HG02610 (cell line): ENCODE measurements around the gene KCNRG.
"Not testable (repeated sequence)": the region's sequence is repeated elsewhere in the genome, so short reads cannot be mapped to it uniquely, and the experiment has no call there.

ENCODE experiments used
- ATAC-seq: cut with Tn5 transposase; IDR thresholded peaks from one replicate; pipeline ENCODE4 v1.9.1; 2021; ENCODE audit warnings: mild to moderate bottlenecking, moderate library complexity; ENCODE audit not compliant: unreplicated experiment

Gene KCNRG

DNA sequence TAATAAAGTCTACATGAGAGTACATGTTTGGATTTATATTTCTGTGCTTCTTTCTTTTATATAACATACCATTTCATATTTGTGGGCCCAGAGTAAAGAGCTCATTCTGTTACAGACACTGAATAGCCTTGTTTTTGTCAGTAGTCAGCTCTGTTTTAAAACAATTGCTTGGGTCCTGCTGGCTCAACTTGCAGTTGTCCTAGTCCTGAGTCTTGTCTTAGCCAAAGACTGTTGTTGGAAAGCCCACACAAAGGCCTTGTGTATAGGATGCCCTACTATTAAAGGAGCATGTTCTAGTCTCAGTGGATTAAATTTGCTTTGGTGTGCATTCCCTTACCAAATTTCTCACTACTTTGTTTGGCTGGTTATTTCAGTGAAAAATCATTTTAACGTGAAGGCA lies 3.8 kb upstream of the KCNRG start:
- no peak for ATAC-seq

DNA sequence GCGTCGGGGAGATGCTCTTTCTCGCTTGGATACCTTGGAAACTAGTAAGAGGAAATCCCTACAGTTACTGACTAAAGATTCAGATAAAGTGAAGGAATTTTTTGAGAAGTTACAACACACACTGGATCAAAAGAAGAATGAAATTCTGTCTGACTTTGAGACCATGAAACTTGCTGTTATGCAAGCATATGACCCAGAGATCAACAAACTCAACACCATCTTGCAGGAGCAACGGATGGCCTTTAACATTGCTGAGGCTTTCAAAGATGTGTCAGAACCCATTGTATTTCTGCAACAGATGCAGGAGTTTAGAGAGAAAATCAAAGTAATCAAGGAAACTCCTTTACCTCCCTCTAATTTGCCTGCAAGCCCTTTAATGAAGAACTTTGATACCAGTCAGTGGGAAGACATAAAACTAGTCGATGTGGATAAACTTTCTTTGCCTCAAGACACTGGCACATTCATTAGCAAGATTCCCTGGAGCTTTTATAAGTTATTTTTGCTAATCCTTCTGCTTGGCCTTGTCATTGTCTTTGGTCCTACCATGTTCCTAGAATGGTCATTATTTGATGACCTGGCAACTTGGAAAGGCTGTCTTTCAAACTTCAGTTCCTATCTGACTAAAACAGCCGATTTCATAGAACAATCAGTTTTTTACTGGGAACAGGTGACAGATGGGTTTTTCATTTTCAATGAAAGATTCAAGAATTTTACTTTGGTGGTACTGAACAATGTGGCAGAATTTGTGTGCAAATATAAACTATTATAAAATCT lies 2.7 kb upstream of the KCNRG start:
- no peak for ATAC-seq

DNA sequence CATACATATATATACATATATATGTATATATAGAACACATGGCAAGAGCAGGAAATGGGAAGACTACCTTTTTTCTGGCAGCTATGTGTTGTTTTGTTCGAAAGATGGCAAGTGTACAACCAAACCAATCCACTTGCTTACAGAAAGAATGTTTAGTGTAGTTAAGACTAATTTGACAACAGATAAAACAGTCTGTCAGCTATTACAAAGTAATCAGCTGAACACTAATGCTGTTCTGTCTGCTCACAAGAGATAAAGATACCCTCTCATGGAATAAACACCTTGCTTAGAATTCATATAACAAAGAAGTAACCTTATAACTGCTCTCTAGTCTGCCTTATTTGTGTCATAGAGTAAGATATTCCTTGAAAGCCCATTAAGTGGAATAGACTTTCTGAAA lies 858 bp upstream of the KCNRG start:
- no peak for ATAC-seq

DNA sequence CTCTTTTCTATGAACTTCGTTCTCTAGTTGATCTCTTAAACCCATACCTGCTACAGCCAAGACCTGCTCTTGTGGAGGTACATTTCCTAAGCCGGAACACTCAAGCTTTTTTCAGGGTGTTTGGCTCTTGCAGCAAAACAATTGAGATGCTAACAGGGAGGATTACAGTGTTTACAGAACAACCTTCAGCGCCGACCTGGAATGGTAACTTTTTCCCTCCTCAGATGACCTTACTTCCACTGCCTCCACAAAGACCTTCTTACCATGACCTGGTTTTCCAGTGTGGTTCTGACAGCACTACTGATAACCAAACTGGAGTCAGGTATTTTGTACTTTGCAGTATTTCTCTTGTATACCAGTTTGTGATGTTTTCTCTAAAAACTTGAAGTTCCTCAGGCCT lies 506 bp downstream of the KCNRG start:
- no peak for ATAC-seq

- ATAC-seq = no peak
Measured at GRCh38 chr13:50016444-50016843, 1.2 kb downstream of the KCNRG start.

DNA sequence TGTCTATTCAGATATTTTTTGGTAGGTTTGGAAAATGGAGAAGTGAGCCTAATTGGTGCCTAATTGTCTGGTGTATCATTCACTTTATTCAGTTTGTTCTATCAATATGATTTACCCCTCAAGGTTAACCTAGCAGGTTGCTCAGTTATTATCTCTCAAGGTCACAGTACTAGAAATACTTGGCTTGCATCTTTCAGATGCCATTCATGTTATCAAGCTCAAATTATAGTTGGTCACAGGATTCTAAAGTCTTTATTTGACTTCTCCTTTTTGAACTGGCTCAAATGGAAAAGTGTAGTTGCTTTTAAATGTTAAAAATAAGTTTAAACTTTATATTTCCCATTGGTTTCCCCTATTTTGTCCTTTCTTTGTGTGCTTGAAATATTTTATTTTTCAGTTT lies 2.6 kb downstream of the KCNRG start:
- no peak for ATAC-seq

DNA sequence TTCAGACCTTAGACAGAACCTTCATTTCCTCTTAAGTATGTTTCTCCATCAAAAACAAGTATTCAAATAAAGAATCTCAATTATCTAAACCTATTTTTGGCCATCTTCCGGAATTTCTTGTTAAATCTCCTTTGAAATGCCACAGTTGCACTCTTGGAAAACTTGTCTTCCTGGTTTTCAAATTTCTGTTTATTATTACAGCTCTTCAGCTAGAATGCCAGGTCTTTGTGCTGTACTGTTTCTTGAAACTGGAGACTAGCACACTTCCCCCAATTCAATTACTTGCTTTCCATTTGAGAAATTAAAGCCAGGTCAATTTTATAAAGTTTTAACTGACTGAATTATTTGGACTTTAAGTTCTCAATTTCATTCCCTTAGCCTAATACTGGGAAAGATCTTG lies 10.2 kb downstream of the KCNRG start:
- ATAC-seq = no peak

GRCh38 chr13:50026788-50027473 lies 11.7 kb downstream of the KCNRG start:
- peak; percentile 100 for ATAC-seq

DNA sequence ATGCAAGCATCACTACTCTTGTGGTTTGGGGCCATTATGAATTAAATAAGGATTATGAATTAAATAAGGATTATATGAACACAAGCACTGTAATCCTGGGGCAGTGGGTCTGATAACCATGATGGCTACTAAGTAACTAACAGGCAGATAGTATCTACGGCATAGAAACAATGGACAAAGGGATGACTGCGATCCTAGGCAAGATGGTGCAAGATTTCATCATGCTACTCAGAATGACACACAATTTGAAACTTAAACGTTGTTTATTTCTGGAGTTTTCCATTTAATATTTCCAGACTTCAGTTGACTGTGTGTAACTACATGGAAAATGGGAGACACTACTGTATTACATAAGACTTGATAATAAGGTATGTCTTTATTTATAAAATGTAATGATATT lies 15.1 kb downstream of the KCNRG start:
- no peak for ATAC-seq

GRCh38 chr13:50033725-50034124 lies 18.5 kb downstream of the KCNRG start:
- ATAC-seq = no peak

DNA sequence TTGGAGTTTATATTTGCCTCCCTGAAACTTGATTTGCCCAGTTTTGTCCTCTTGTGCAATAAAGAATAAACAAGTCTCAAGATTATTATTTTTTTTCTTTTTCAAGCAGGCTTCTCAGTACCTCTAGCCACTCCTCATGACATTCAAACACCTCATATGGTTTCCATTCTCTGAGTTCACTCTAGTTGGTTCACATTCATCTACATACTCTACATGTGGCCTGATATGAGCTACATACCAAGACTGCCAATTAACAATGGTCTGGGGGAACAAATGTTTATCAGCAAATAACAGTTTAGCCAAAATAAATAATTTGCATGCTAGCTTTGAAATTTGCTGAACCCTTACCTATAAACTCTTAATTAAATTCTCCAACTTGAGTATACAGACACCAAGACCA lies 22.5 kb downstream of the KCNRG start:
- no peak for ATAC-seq

- ATAC-seq = no peak
Measured at GRCh38 chr13:50038266-50038665, 23.0 kb downstream of the KCNRG start.

DNA sequence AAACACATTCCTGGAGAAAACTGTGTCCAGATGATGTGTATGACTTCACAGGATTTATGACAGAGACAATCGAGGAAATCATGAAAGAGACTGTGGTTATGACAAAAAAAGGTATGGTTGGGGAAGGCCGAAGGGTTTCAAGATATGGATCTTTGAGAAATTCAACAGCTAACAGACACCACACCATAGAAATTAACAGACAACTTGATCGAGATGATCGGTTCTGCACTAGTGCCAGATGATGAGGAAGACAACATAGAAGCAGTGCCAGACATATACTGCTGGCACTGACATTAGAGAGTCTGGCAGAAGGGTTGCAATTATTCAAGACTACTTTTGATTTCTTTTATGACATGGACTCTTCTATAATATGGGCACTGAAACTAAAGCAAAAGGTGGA lies 37.2 kb downstream of the KCNRG start:
- no peak for ATAC-seq

- ATAC-seq = peak; percentile 61
Measured at GRCh38 chr13:50053844-50054243, 38.6 kb downstream of the KCNRG start.

DNA sequence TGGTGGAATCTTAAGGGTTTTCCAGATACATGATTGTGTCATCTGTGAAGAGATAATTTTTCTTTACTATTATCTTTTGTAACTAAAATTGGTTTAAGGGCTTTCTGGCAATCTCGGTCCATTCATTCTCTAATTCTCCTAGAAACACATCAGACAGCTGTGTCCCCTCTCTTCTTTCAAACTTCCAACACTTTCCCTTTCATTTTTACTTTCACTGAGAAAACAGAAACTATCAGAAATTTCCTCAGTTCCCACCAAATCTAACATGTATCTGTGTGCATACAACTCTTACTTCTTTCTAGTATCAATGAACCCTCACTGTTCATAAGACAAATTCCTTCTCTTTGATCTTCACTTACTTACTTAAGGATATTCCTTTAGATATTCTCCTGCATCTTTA lies 40.2 kb downstream of the KCNRG start:
- no peak for ATAC-seq

DNA sequence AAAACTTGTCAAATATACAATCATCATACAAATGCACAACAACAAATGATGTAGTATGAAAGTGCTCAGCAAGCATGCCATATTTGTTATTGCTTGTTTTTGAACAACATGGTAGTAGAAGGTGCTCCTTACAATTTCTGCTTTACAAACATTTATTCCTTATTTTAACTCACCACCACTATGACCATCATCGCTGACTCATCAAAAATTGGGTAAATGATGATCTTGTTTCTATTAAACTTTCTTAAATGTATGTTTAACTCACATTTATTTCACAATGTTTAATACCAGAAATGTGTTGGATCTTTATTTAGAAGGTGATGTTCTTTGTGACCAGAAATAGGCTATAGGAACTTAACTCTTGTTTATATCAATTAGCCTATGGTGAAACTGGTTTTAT lies 45.5 kb downstream of the KCNRG start:
- no peak for ATAC-seq

GRCh38 chr13:50062336-50062735 lies 47.1 kb downstream of the KCNRG start:
- ATAC-seq = not testable (repeated sequence)

DNA sequence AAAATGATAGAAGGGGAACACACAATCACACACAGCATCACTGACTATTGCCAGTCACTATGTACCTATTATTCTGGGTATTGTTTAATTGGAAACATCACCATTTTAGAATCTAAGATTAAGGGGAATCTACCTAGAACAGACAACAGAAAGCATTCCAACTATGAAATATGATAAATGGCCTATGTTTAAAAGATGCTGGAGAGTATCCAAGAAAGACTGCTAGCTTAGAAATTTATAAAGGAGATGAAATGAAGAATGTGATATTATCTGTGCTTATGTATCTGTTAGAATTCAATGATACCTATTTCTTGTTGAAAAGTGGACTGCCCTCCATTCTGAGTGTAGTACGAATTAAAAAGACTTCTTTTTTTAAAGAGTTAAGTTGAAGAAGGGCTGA lies 50.5 kb downstream of the KCNRG start:
- ATAC-seq = no peak

DNA sequence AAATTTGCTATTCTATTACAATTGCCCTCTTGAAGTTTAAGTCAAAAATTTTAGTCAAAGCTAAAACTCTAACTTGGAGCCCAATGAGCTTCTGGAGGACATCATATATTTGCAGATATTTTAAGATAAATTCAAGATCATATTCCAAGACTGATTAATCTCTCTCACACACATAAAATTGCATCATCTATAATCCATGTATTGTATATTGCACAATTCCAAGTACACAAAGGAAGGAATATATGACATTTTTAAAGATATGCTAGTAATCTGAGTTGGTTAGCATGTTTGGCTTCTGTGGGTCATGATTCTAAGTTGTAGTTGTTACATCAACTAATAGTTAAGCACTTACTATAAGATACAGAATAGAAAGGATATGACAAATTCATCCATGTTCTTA lies 53.3 kb downstream of the KCNRG start:
- no peak for ATAC-seq

- no peak for ATAC-seq
Measured at GRCh38 chr13:50069261-50069660, 54.0 kb downstream of the KCNRG start.

GRCh38 chr13:50070186-50070585 lies 54.9 kb downstream of the KCNRG start:
- ATAC-seq = no peak
